Measurements from ENCODE around the gene CFD.

GRCh38 chr19:853014-853585 is 6.4 kb upstream of the CFD start:
- TF ChIP-seq EZH2 (IDR thresholded peaks at IDR 0.05; ENCODE audit: borderline replicate concordance, insufficient read depth, low read length, poor library complexity, severe bottlenecking) (no peak), CTCF (IDR thresholded peaks at IDR 0.05; ENCODE audit: poor library complexity, severe bottlenecking) (no peak), REST (IDR thresholded peaks at IDR 0.05; ENCODE audit: borderline replicate concordance) (no peak), EP300 (conservative IDR thresholded peaks at IDR 0.05; ENCODE audit: poor library complexity, severe bottlenecking) (no peak), RAD21 (conservative IDR thresholded peaks at IDR 0.05) (no peak), POLR2AphosphoS5 (IDR thresholded peaks at IDR 0.05) (no peak), TAF1 (IDR thresholded peaks at IDR 0.05; ENCODE audit: low read depth) (no peak), SMC3 (conservative IDR thresholded peaks at IDR 0.05; ENCODE audit: poor library complexity) (no peak), MXI1 (conservative IDR thresholded peaks at IDR 0.05; ENCODE audit: poor library complexity, severe bottlenecking) (no peak)
